Activated CD4-positive, alpha-beta memory T cell treated with anti-CD3 and anti-CD28 coated beads for 36 hours (primary cell): Measurements from ENCODE around the gene DOHH. TPM values are rescaled to one million over a fixed set of nuclear protein-coding genes. Genes with fewer than 3 reads are reported as not detected.

ENCODE experiments used
- CTCF ChIA-PET: fragments of 350-600 bp; sonication (Branson Sonifier 250); formaldehyde crosslinking; loops from one replicate; lab custom pipeline; 2021; ENCODE audit warnings: antibody characterized with exemption, inconsistent platforms; lab: Charles Lee
- POLR2A ChIA-PET: fragments of 350-600 bp; sonication (Branson Sonifier 250); formaldehyde crosslinking; loops from one replicate; lab custom pipeline; 2021; ENCODE audit warnings: antibody characterized with exemption; lab: Charles Lee
- DNase-seq: peaks from one replicate; pipeline ENCODE4 v3.0.0-alpha.2; 2020
- H3K27ac Mint-ChIP-seq: one replicate; pipeline ENCODE4 v1.8.0; 2021; ENCODE audit warnings: mixed read lengths
- H3K27me3 Mint-ChIP-seq: one replicate; pipeline ENCODE4 v1.8.0; 2021; ENCODE audit warnings: mixed read lengths
- H3K36me3 Mint-ChIP-seq: one replicate; pipeline ENCODE4 v1.8.0; 2021; ENCODE audit warnings: mixed read lengths
- H3K4me1 Mint-ChIP-seq: one replicate; pipeline ENCODE4 v1.8.0; 2021; ENCODE audit warnings: low read depth, mixed read lengths
- H3K4me3 Mint-ChIP-seq: one replicate; pipeline ENCODE4 v1.8.0; 2021; ENCODE audit warnings: mild to moderate bottlenecking, mixed read lengths
- H3K9me3 Mint-ChIP-seq: one replicate; pipeline ENCODE4 v1.8.0; 2021; ENCODE audit warnings: mixed read lengths
- intact Hi-C: fragments of 100-400 bp; cut with micrococcal nuclease; formaldehyde crosslinking; loops from one replicate; pipeline ENCODE4 v1.15.1; 2023
- total RNA-seq, 2 experiments: library from RNA; stranded (reverse); gene quantifications; one replicate each; pipeline ENCODE4 v1.2.3, GENCODE V29; 2021

The DOHH gene
- total RNA-seq, 2 experiments from 2014 or later, result 15.0 to 17.0 TPM

GRCh38 chr19:3468211-3468610 lies 32.3 kb downstream of the DOHH start:
- POLR2A ChIA-PET, result no interaction called here
- no peaks in the 10 kb centered on the region for H3K27me3 Mint-ChIP-seq
- CTCF ChIA-PET, result interaction anchor here (0.8 to 3.9 kb wide), 2 partner anchors 39 to 164 kb away, joined by 4 to 17 read pairs; no protein-coding TSS in a partner anchor
- peaks cover 2% of the 10 kb centered on the region for H3K36me3 Mint-ChIP-seq
- H3K4me3 Mint-ChIP-seq, result no peak overlapping the region
- H3K9me3 Mint-ChIP-seq, result peaks cover 3% of the 10 kb centered on the region
- intact Hi-C loops, result no loop called here
- no peak for DNase-seq
- no peaks in the 10 kb centered on the region for H3K4me1 Mint-ChIP-seq
- no peak overlapping the region for H3K27ac Mint-ChIP-seq

GRCh38 chr19:3467437-3468198 lies 32.9 kb downstream of the DOHH start:
- ChIA-PET POLR2A (no interaction called here), CTCF (interaction anchor here (0.8 to 3.9 kb wide), 2 partner anchors 38 to 163 kb away, joined by 4 to 17 read pairs; no protein-coding TSS in a partner anchor)
- DNase-seq, result no peak
- H3K27me3 Mint-ChIP-seq, result no peaks in the 10 kb centered on the region
- peaks cover 3% of the 10 kb centered on the region for H3K36me3 Mint-ChIP-seq
- peaks cover 3% of the 10 kb centered on the region for H3K9me3 Mint-ChIP-seq
- no peak overlapping the region for H3K27ac Mint-ChIP-seq
- H3K4me3 Mint-ChIP-seq, result no peak overlapping the region
- no peaks in the 10 kb centered on the region for H3K4me1 Mint-ChIP-seq
- intact Hi-C loops, result no loop called here

- no peaks in the 10 kb centered on the region for H3K4me1 Mint-ChIP-seq
- no peak for DNase-seq
- ChIA-PET POLR2A (interaction anchor here (0.6 kb wide), 1 partner anchor 138 kb away, joined by 3 read pairs; no protein-coding TSS in a partner anchor), CTCF (interaction anchor here (1.0 to 1.6 kb wide), 2 partner anchors 19 to 139 kb away, joined by 4 to 5 read pairs; no protein-coding TSS in a partner anchor)
- H3K9me3 Mint-ChIP-seq, result peaks cover 3% of the 10 kb centered on the region
- no peak overlapping the region for H3K4me3 Mint-ChIP-seq
- no peaks in the 10 kb centered on the region for H3K27me3 Mint-ChIP-seq
- no peak overlapping the region for H3K27ac Mint-ChIP-seq
- intact Hi-C loops, result no loop called here
- H3K36me3 Mint-ChIP-seq, result peaks cover 3% of the 10 kb centered on the region
Measured at GRCh38 chr19:3466635-3467034, 33.8 kb downstream of the DOHH start.

DNA sequence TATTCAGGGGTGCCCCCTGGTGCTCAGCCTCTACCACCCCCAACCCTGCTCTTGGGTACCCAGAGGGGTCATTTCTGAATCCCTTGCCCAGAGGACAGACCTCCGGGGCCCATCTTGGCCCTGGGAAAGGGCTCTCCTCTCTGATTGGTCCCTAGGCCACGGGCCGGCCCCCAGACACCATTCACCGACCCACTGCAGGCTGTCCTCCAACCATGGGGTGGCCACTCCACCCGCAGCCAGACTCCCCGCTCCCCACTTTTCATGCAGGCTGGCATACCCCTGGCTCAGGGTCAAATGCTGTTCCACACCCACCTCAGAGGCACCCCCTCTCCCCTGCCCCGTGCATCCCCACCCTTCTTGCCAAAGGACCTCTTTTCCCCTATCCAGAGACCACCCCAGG lies 34.9 kb downstream of the DOHH start:
- peaks cover 3% of the 10 kb centered on the region for H3K9me3 Mint-ChIP-seq
- ChIA-PET POLR2A (no interaction called here), CTCF (interaction anchor here (1.0 to 1.6 kb wide), 2 partner anchors 20 to 138 kb away, joined by 4 to 5 read pairs; no protein-coding TSS in a partner anchor)
- peak overlapping the region; percentile 4 for H3K27ac Mint-ChIP-seq
- peaks cover 3% of the 10 kb centered on the region for H3K36me3 Mint-ChIP-seq
- H3K4me3 Mint-ChIP-seq, result no peak overlapping the region
- H3K4me1 Mint-ChIP-seq, result no peaks in the 10 kb centered on the region
- intact Hi-C loops, result no loop called here
- DNase-seq, result no peak
- H3K27me3 Mint-ChIP-seq, result no peaks in the 10 kb centered on the region

GRCh38 chr19:3464587-3465235 lies 35.8 kb downstream of the DOHH start:
- Mint-ChIP-seq H3K9me3 (peaks cover 3% of the 10 kb centered on the region), H3K4me1 (no peaks in the 10 kb centered on the region), H3K36me3 (peaks cover 3% of the 10 kb centered on the region), H3K27ac (no peak overlapping the region), H3K4me3 (no peak overlapping the region), H3K27me3 (no peaks in the 10 kb centered on the region)
- intact Hi-C loops, result no loop called here
- DNase-seq, result no peak
- ChIA-PET POLR2A (no interaction called here), CTCF (no interaction called here)

GRCh38 chr19:3463714-3464586 lies 36.5 kb downstream of the DOHH start:
- intact Hi-C loops, result no loop called here
- ChIA-PET POLR2A (no interaction called here), CTCF (no interaction called here)
- no peaks in the 10 kb centered on the region for H3K27me3 Mint-ChIP-seq
- no peak for DNase-seq
- no peak overlapping the region for H3K27ac Mint-ChIP-seq
- H3K9me3 Mint-ChIP-seq, result peaks cover 3% of the 10 kb centered on the region
- H3K36me3 Mint-ChIP-seq, result peaks cover 3% of the 10 kb centered on the region
- no peak overlapping the region for H3K4me3 Mint-ChIP-seq
- no peaks in the 10 kb centered on the region for H3K4me1 Mint-ChIP-seq

GRCh38 chr19:3462991-3463713 lies 37.3 kb downstream of the DOHH start:
- DNase-seq, result no peak
- intact Hi-C loops, result no loop called here
- CTCF ChIA-PET, result no interaction called here

DNA sequence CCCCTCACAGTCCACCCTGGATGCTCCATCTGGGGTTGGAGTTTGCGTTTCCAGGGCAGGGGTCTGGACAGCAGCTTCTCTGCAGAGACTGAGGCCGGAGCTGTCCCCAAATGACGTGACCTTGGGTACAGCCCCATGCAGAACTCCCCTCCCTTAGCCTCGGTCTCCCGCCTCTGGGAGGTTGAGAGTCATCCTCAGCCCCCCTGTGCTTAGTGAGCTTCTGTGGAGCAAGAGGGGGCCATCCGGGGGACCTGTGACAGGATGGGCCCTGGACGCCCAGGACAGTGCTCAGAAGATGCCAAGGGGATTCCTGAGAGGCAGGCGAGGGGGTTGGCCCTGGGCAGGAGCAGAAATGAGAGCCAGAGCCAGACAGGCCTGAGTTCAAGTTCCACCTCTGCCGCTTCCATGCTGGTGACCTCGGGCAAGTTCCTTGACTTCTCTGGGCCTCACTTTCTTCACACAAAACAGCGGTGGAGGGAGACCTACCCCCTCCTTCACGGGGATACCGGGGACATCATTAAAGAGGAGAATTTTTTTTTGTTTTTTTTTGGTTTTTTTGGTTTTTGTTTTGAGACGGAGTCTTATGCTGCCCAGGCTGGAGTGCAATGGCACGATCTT lies 40.4 kb downstream of the DOHH start:
- intact Hi-C loops, result no loop called here
- Mint-ChIP-seq H3K4me1 (no peaks in the 10 kb centered on the region), H3K36me3 (peaks cover 2% of the 10 kb centered on the region), H3K4me3 (no peak overlapping the region), H3K27ac (no peak overlapping the region), H3K9me3 (no peaks in the 10 kb centered on the region), H3K27me3 (no peaks in the 10 kb centered on the region)
- CTCF ChIA-PET, result interaction anchor here (1.1 kb wide), 1 partner anchor 176 kb away, joined by 3 read pairs; no protein-coding TSS in a partner anchor
- POLR2A ChIA-PET, result no interaction called here
- DNase-seq, result no peak

More at GRCh38 chr19:3462991-3463713, 37.3 kb downstream of the DOHH start:
- peaks cover 3% of the 10 kb centered on the region for H3K36me3 Mint-ChIP-seq
- peaks cover 3% of the 10 kb centered on the region for H3K9me3 Mint-ChIP-seq
- no peaks in the 10 kb centered on the region for H3K27me3 Mint-ChIP-seq
- H3K4me3 Mint-ChIP-seq, result no peak overlapping the region
- H3K27ac Mint-ChIP-seq, result no peak overlapping the region
- POLR2A ChIA-PET, result no interaction called here
- H3K4me1 Mint-ChIP-seq, result no peaks in the 10 kb centered on the region

- intact Hi-C loops, result no loop called here
- Mint-ChIP-seq H3K27ac (no peak overlapping the region), H3K4me1 (no peaks in the 10 kb centered on the region), H3K9me3 (no peaks in the 10 kb centered on the region), H3K27me3 (no peaks in the 10 kb centered on the region), H3K4me3 (no peak overlapping the region), H3K36me3 (peaks cover 2% of the 10 kb centered on the region)
- ChIA-PET POLR2A (no interaction called here), CTCF (no interaction called here)
- no peak for DNase-seq
Measured at GRCh38 chr19:3459089-3459881, 41.2 kb downstream of the DOHH start.

- POLR2A ChIA-PET, result no interaction called here
- H3K4me3 Mint-ChIP-seq, result no peak overlapping the region
- H3K4me1 Mint-ChIP-seq, result no peaks in the 10 kb centered on the region
- no peaks in the 10 kb centered on the region for H3K27me3 Mint-ChIP-seq
- CTCF ChIA-PET, result no interaction called here
- H3K36me3 Mint-ChIP-seq, result peaks cover 2% of the 10 kb centered on the region
- H3K27ac Mint-ChIP-seq, result no peak overlapping the region
- DNase-seq, result no peak
- intact Hi-C loops, result no loop called here
- no peaks in the 10 kb centered on the region for H3K9me3 Mint-ChIP-seq
Measured at GRCh38 chr19:3458229-3459088, 42.0 kb downstream of the DOHH start.
